ENCODE measurements around the gene DAB2.

DAB2 gene

GRCh38 chr5:39323542-39323941 is 101.2 kb downstream of the DAB2 start:
- no peak overlapping the region for H3K27ac ChIP-seq (ENCODE audit: low read depth, low read length, poor library complexity, severe bottlenecking)
- no peaks in the 10 kb centered on the region for H4K20me1 ChIP-seq (ENCODE audit: insufficient read depth, low read length)

More at GRCh38 chr5:39323542-39323941, 101.2 kb downstream of the DAB2 start:
- no peaks in the 10 kb centered on the region for H3K36me3 ChIP-seq (ENCODE audit: insufficient read depth, low read length)
- no peak overlapping the region for H3K4me3 ChIP-seq (ENCODE audit: low read depth, low read length, poor library complexity, severe bottlenecking)
- H3K4me1 ChIP-seq (ENCODE audit: insufficient read depth, low read length, severe bottlenecking) = no peaks in the 10 kb centered on the region
- H2AFZ ChIP-seq (ENCODE audit: low read length) = no peak overlapping the region
- H3K4me2 ChIP-seq (ENCODE audit: low read length) = no peak overlapping the region
- no peaks in the 10 kb centered on the region for H3K9me2 ChIP-seq (ENCODE audit: low read depth, low read length)
- H3K9ac ChIP-seq (ENCODE audit: low read length) = no peak overlapping the region
- 0 out of 2 replicates have a peak, but pooled peaks cover 2% of the 10 kb centered on the region for H3K9me3 ChIP-seq (ENCODE audit: low read length)
- no peaks in the 10 kb centered on the region for H3F3A ChIP-seq (ENCODE audit: insufficient read depth, low read length)
- H3K27me3 ChIP-seq (ENCODE audit: insufficient read depth, low read length) = no peaks in the 10 kb centered on the region
- H3K79me2 ChIP-seq (ENCODE audit: insufficient read depth, low read length) = no peaks in the 10 kb centered on the region
- TF ChIP-seq CTCF (IDR thresholded peaks at IDR 0.05; ENCODE audit: low read length) (no peak), EZH2 (IDR thresholded peaks at IDR 0.05; ENCODE audit: borderline replicate concordance, low read length) (no peak)
